Panc1 (cell line): ENCODE measurements around the gene SIGLEC1. TPM values are rescaled to one million over a fixed set of nuclear protein-coding genes. Genes with fewer than 3 reads are reported as not detected.

Source experiments
- ATAC-seq: fragments of 200-7000 bp; cut with Tn5 transposase; 2 replicates; pipeline ENCODE4 v1.9.1; 2020; ENCODE audit warnings: mild to moderate bottlenecking, moderate library complexity
- BruUV-seq: library from RNA; stranded (reverse); fragments of 400-500 nt; replicated peaks from 2 replicates; lab custom pipeline; 2021; lab: Mats Ljungman, UMichigan
- CTCF ChIA-PET: fragments of 300-600 bp; sonication (Branson Sonifier 250); formaldehyde crosslinking; loops from one replicate; lab custom pipeline; 2022; ENCODE audit warnings: antibody characterized with exemption; lab: Charles Lee
- POLR2A ChIA-PET: fragments of 300-600 bp; sonication (Branson Sonifier 250); formaldehyde crosslinking; loops from one replicate; lab custom pipeline; 2022; ENCODE audit warnings: antibody characterized with exemption; lab: Charles Lee
- DNase-seq: peaks from one replicate; pipeline ENCODE4 v3.0.0-alpha.2; 2010; ENCODE audit warnings: low read depth, low spot score
- H3K27ac ChIP-seq: 2 replicates; pipeline ENCODE4 v1.5.1; 2011; ENCODE audit warnings: mild to moderate bottlenecking, low read length, inconsistent platforms
- H3K27me3 ChIP-seq: fragments of 200-500 bp; sonication (Bioruptor generic); 2 replicates; pipeline ENCODE4 v1.6.0; 2014; ENCODE audit warnings: low read length, inconsistent platforms; ENCODE audit not compliant: control insufficient read depth, insufficient read depth
- H3K36me3 ChIP-seq: fragments of 200-500 bp; sonication (Bioruptor generic); 2 replicates; pipeline ENCODE4 v1.5.1; 2014; ENCODE audit warnings: inconsistent platforms, mild to moderate bottlenecking, low read length, moderate library complexity; ENCODE audit not compliant: control insufficient read depth, insufficient read depth
- H3K4me1 ChIP-seq: 2 replicates; pipeline ENCODE4 v1.5.1; 2011; ENCODE audit warnings: inconsistent platforms, mild to moderate bottlenecking, low read length, moderate library complexity; ENCODE audit not compliant: control insufficient read depth, insufficient read depth
- H3K4me3 ChIP-seq, 2 experiments: 2 replicates each; pipeline ENCODE4 v1.5.1; 2011 to 2012; ENCODE audit warnings: low read depth in 2 of 2, low read length in 2 of 2, mild to moderate bottlenecking in 2 of 2, inconsistent platforms in 1 of 2, moderate library complexity in 1 of 2
- H3K9me3 ChIP-seq: fragments of 200-500 bp; sonication (Bioruptor generic); 2 replicates; pipeline ENCODE4 v1.5.1; 2014; ENCODE audit warnings: low read depth, mild to moderate bottlenecking, inconsistent platforms, low read length, moderate library complexity; ENCODE audit not compliant: control insufficient read depth, insufficient read depth
- POLR2AphosphoS5 ChIP-seq: IDR thresholded peaks from 2 replicates; pipeline ENCODE4 v1.6.1; 2012; ENCODE audit warnings: mild to moderate bottlenecking, low read depth, low read length, moderate library complexity
- REST ChIP-seq, 2 experiments: IDR thresholded peaks; 2 replicates each; pipeline ENCODE4 v1.6.1; 2011 to 2012; ENCODE audit warnings: low read depth in 2 of 2, control low read depth in 1 of 2, low read length in 1 of 2, mild to moderate bottlenecking in 1 of 2, moderate library complexity in 1 of 2; ENCODE audit not compliant: insufficient read depth in 1 of 2
- SIN3A ChIP-seq: IDR thresholded peaks from 2 replicates; pipeline ENCODE4 v1.6.1; 2012; ENCODE audit warnings: low read depth, mild to moderate bottlenecking, low read length, moderate library complexity, borderline replicate concordance; ENCODE audit not compliant: insufficient read depth
- TCF7L2 ChIP-seq: IDR thresholded peaks from 2 replicates; pipeline ENCODE4 v1.6.1; 2011; ENCODE audit warnings: mild to moderate bottlenecking, low read depth, low read length, inconsistent platforms
- in situ Hi-C: cut with HindIII; loops from 2 replicates; pipeline ENCODE4 v1.10.0; 2016; ENCODE audit warnings: low sequenced_read_pairs, low pct_unique_long_range_greater_than_20kb
- intact Hi-C: fragments of 100-400 bp; cut with micrococcal nuclease; formaldehyde crosslinking; loops from one replicate; pipeline ENCODE4 v1.10.0; 2022; ENCODE audit not compliant: unreplicated experiment
- total RNA-seq: library from RNA; stranded (reverse); gene quantifications from one replicate; pipeline ENCODE4 v1.2.1, GENCODE V29; 2021; ENCODE audit not compliant: unreplicated experiment
- TF ChIP-seq, protein P1 (sequence below): fragments of 450-650 bp; IDR thresholded peaks from 2 replicates; pipeline ENCODE4 v1.5.1; 2017; ENCODE audit warnings: mild to moderate bottlenecking

SIGLEC1 gene
- total RNA-seq, 1 experiment from 2014 or later = 0.03 TPM

- in situ Hi-C loops = no loop called here
- ChIA-PET POLR2A (no interaction called here), CTCF (no interaction called here)
- ATAC-seq (no peak), DNase-seq (no peak)
- no TSS peak for BruUV-seq
- Histone ChIP-seq H3K27me3 (peaks cover 8% of the 10 kb centered on the region; the same call in 1 of the 2 replicates), H3K4me1 (0 out of 2 replicates have a peak, but pooled peaks cover 3% of the 10 kb centered on the region), H3K9me3 (no peaks in the 10 kb centered on the region), H3K4me3 (no peak overlapping the region), H3K36me3 (no peaks in the 10 kb centered on the region), H3K27ac (no peak overlapping the region)
- intact Hi-C loops = no loop called here
- TF ChIP-seq REST (IDR thresholded peaks at IDR 0.05; ENCODE audit: insufficient read depth in 1 of 2, low read depth in 2 of 2, low read length in 1 of 2) (no peak), TCF7L2 (no peak), SIN3A (no peak), POLR2AphosphoS5 (no peak)
- TF ChIP-seq, protein P1, sequence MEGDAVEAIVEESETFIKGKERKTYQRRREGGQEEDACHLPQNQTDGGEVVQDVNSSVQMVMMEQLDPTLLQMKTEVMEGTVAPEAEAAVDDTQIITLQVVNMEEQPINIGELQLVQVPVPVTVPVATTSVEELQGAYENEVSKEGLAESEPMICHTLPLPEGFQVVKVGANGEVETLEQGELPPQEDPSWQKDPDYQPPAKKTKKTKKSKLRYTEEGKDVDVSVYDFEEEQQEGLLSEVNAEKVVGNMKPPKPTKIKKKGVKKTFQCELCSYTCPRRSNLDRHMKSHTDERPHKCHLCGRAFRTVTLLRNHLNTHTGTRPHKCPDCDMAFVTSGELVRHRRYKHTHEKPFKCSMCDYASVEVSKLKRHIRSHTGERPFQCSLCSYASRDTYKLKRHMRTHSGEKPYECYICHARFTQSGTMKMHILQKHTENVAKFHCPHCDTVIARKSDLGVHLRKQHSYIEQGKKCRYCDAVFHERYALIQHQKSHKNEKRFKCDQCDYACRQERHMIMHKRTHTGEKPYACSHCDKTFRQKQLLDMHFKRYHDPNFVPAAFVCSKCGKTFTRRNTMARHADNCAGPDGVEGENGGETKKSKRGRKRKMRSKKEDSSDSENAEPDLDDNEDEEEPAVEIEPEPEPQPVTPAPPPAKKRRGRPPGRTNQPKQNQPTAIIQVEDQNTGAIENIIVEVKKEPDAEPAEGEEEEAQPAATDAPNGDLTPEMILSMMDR = no peak
These were observed 12.0 kb upstream of the SIGLEC1 start for GRCh38 chr20:3724356-3724755.

DNA sequence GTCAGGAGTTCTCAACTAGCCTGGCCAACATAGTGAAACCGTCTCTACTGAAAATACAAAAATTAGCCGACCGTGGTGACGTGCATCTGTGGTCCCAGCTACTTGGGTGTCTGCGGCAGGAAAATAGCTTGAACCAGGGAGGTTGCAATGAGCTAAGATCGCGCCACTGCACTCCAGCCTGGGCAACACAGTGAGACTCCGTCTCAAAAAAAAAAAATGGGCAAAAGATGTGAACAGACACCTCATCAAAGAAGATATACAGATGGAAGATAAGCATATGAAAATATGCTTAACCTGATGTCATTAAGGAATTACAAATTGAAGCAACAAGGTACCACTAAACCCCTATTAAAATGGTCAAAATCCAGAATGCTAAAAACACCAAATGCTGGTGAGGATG lies 10.9 kb upstream of the SIGLEC1 start:
- ChIA-PET POLR2A (no interaction called here), CTCF (no interaction called here)
- no peak overlapping the region for H3K27ac ChIP-seq
- intact Hi-C loops = no loop called here
- no peak overlapping the region for H3K4me3 ChIP-seq
- TF ChIP-seq SIN3A (no peak), POLR2AphosphoS5 (no peak), TCF7L2 (no peak), REST (IDR thresholded peaks at IDR 0.05; ENCODE audit: insufficient read depth in 1 of 2, low read depth in 2 of 2, low read length in 1 of 2) (no peak)
- TF ChIP-seq, protein P1 = no peak
- no peak for DNase-seq
- no peak for ATAC-seq
- no peaks in the 10 kb centered on the region for H3K36me3 ChIP-seq
- H3K4me1 ChIP-seq = 0 out of 2 replicates have a peak, but pooled peaks cover 3% of the 10 kb centered on the region
- peaks cover 8% of the 10 kb centered on the region; the same call in 1 of the 2 replicates for H3K27me3 ChIP-seq
- H3K9me3 ChIP-seq = no peaks in the 10 kb centered on the region
- no TSS peak for BruUV-seq
- in situ Hi-C loops = no loop called here
